Panc1 (cell line): ENCODE results near the gene ZNF862. TPM values are rescaled to one million over a fixed set of nuclear protein-coding genes. Genes with fewer than 3 reads are reported as not detected.

Experiments
- ATAC-seq: fragments of 200-7000 bp; cut with Tn5 transposase; 2 replicates; pipeline ENCODE4 v1.9.1; 2020; ENCODE audit warnings: mild to moderate bottlenecking, moderate library complexity
- BruUV-seq: library from RNA; stranded (reverse); fragments of 400-500 nt; replicated peaks from 2 replicates; lab custom pipeline; 2021; lab: Mats Ljungman, UMichigan
- CTCF ChIA-PET: fragments of 300-600 bp; sonication (Branson Sonifier 250); formaldehyde crosslinking; loops from one replicate; lab custom pipeline; 2022; ENCODE audit warnings: antibody characterized with exemption; lab: Charles Lee
- POLR2A ChIA-PET: fragments of 300-600 bp; sonication (Branson Sonifier 250); formaldehyde crosslinking; loops from one replicate; lab custom pipeline; 2022; ENCODE audit warnings: antibody characterized with exemption; lab: Charles Lee
- DNase-seq: peaks from one replicate; pipeline ENCODE4 v3.0.0-alpha.2; 2010; ENCODE audit warnings: low read depth, low spot score
- H3K27ac ChIP-seq: 2 replicates; pipeline ENCODE4 v1.5.1; 2011; ENCODE audit warnings: mild to moderate bottlenecking, low read length, inconsistent platforms
- H3K27me3 ChIP-seq: fragments of 200-500 bp; sonication (Bioruptor generic); 2 replicates; pipeline ENCODE4 v1.6.0; 2014; ENCODE audit warnings: low read length, inconsistent platforms; ENCODE audit not compliant: control insufficient read depth, insufficient read depth
- H3K36me3 ChIP-seq: fragments of 200-500 bp; sonication (Bioruptor generic); 2 replicates; pipeline ENCODE4 v1.5.1; 2014; ENCODE audit warnings: inconsistent platforms, mild to moderate bottlenecking, low read length, moderate library complexity; ENCODE audit not compliant: control insufficient read depth, insufficient read depth
- H3K4me1 ChIP-seq: 2 replicates; pipeline ENCODE4 v1.5.1; 2011; ENCODE audit warnings: inconsistent platforms, mild to moderate bottlenecking, low read length, moderate library complexity; ENCODE audit not compliant: control insufficient read depth, insufficient read depth
- H3K4me3 ChIP-seq, 2 experiments: 2 replicates each; pipeline ENCODE4 v1.5.1; 2011 to 2012; ENCODE audit warnings: low read depth in 2 of 2, low read length in 2 of 2, mild to moderate bottlenecking in 2 of 2, inconsistent platforms in 1 of 2, moderate library complexity in 1 of 2
- H3K9me3 ChIP-seq: fragments of 200-500 bp; sonication (Bioruptor generic); 2 replicates; pipeline ENCODE4 v1.5.1; 2014; ENCODE audit warnings: low read depth, mild to moderate bottlenecking, inconsistent platforms, low read length, moderate library complexity; ENCODE audit not compliant: control insufficient read depth, insufficient read depth
- CTCF ChIP-seq: fragments of 450-650 bp; IDR thresholded peaks from 2 replicates; pipeline ENCODE4 v1.5.1; 2017; ENCODE audit warnings: mild to moderate bottlenecking
- POLR2AphosphoS5 ChIP-seq: IDR thresholded peaks from 2 replicates; pipeline ENCODE4 v1.6.1; 2012; ENCODE audit warnings: mild to moderate bottlenecking, low read depth, low read length, moderate library complexity
- REST ChIP-seq, 2 experiments: IDR thresholded peaks; 2 replicates each; pipeline ENCODE4 v1.6.1; 2011 to 2012; ENCODE audit warnings: low read depth in 2 of 2, control low read depth in 1 of 2, low read length in 1 of 2, mild to moderate bottlenecking in 1 of 2, moderate library complexity in 1 of 2; ENCODE audit not compliant: insufficient read depth in 1 of 2
- SIN3A ChIP-seq: IDR thresholded peaks from 2 replicates; pipeline ENCODE4 v1.6.1; 2012; ENCODE audit warnings: low read depth, mild to moderate bottlenecking, low read length, moderate library complexity, borderline replicate concordance; ENCODE audit not compliant: insufficient read depth
- TCF7L2 ChIP-seq: IDR thresholded peaks from 2 replicates; pipeline ENCODE4 v1.6.1; 2011; ENCODE audit warnings: mild to moderate bottlenecking, low read depth, low read length, inconsistent platforms
- in situ Hi-C: cut with HindIII; loops from 2 replicates; pipeline ENCODE4 v1.10.0; 2016; ENCODE audit warnings: low sequenced_read_pairs, low pct_unique_long_range_greater_than_20kb
- intact Hi-C: fragments of 100-400 bp; cut with micrococcal nuclease; formaldehyde crosslinking; loops from one replicate; pipeline ENCODE4 v1.10.0; 2022; ENCODE audit not compliant: unreplicated experiment
- total RNA-seq: library from RNA; stranded (reverse); gene quantifications from one replicate; pipeline ENCODE4 v1.2.1, GENCODE V29; 2021; ENCODE audit not compliant: unreplicated experiment

Gene ZNF862
- total RNA-seq, 1 experiment from 2014 or later, result 6.8 TPM

DNA sequence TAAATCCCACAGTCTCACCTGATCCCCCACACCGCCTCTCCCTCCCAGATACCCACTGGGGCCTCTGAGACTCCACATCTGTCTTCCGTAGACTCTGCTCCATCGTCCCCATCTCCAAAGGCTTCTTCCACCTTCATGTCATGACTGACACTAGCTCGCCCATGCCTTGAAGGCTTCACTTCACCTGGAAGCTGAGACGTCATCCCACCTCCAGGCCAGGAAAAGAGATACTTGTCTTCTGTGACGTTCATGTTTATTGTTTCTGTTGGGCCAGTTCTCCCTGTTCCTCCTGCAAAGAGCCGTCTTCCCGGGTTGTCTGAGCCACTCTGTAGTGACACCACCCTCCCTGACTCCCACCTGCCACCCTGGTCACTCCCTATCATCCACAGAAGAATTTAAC is 3.6 kb upstream of the ZNF862 start:
- BruUV-seq, result no TSS peak
- no peaks in the 10 kb centered on the region for H3K9me3 ChIP-seq
- H3K4me1 ChIP-seq, result peaks cover 11% of the 10 kb centered on the region; the same call in 1 of the 2 replicates
- intact Hi-C loops (no loop called here), in situ Hi-C loops (no loop called here)
- TF ChIP-seq SIN3A (no peak), REST (IDR thresholded peaks at IDR 0.05; ENCODE audit: insufficient read depth in 1 of 2, low read depth in 2 of 2, low read length in 1 of 2) (no peak), TCF7L2 (no peak), CTCF (no peak), POLR2AphosphoS5 (no peak)
- H3K36me3 ChIP-seq, result no peaks in the 10 kb centered on the region; the same call in 1 of the 2 replicates
- 0 out of 2 replicates have a peak, but pooled peaks cover 4% of the 10 kb centered on the region for H3K27me3 ChIP-seq
- no peak overlapping the region for H3K27ac ChIP-seq
- no peak overlapping the region for H3K4me3 ChIP-seq
- no peak for ATAC-seq
- no peak for DNase-seq
- ChIA-PET CTCF (interaction anchor here (0.9 kb wide), 1 partner anchor 26 kb away, joined by 3 read pairs; no protein-coding TSS in a partner anchor), POLR2A (interaction anchor here (0.5 kb wide), 1 partner anchor 1386 kb away, joined by 7 read pairs; no protein-coding TSS in a partner anchor)

DNA sequence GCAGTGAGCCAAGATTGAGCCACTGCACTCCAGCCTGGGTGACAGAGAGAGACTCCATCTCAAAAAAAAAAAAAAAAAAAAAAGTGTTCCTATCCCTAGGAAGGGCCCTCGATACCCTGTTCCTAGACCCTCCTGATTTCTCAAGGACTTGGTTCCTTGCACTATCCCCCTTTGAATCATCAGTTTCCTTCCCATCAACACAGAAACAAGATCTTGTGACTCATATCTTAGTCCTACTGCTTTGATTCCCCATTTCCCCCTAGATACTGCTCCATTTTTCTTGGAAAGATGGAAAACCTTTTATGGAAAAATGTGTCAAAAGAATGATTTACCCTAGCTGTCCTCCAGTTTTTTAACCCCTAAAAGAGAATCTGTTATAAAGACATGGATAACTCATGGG is 1.7 kb upstream of the ZNF862 start:
- ATAC-seq, result no peak
- 0 out of 2 replicates have a peak, but pooled peaks cover 4% of the 10 kb centered on the region for H3K27me3 ChIP-seq
- H3K4me3 ChIP-seq, result no peak overlapping the region
- in situ Hi-C loops (no loop called here), intact Hi-C loops (no loop called here)
- H3K4me1 ChIP-seq, result peaks cover 11% of the 10 kb centered on the region; the same call in 1 of the 2 replicates
- CTCF ChIA-PET, result no interaction called here
- H3K9me3 ChIP-seq, result no peaks in the 10 kb centered on the region
- BruUV-seq, result no TSS peak
- H3K36me3 ChIP-seq, result no peaks in the 10 kb centered on the region; the same call in 1 of the 2 replicates
- no peak overlapping the region for H3K27ac ChIP-seq
- POLR2A ChIA-PET, result interaction anchor here (0.6 kb wide), 1 partner anchor 29 kb away, joined by 3 read pairs; no protein-coding TSS in a partner anchor
- no peak for DNase-seq
- no peak for TF ChIP-seq SIN3A
- no peak for TF ChIP-seq TCF7L2
- TF ChIP-seq REST (IDR thresholded peaks at IDR 0.05; ENCODE audit: insufficient read depth in 1 of 2, low read depth in 2 of 2, low read length in 1 of 2), result no peak
- no peak for TF ChIP-seq CTCF
- no peak for TF ChIP-seq POLR2AphosphoS5
